T-helper 1 cell treated with Interleukin-12 subunit alpha and Interleukin-12 subunit beta and Interleukin-4 antibody, amounts not matched to agents 30 μg/mL and 1 μg/mL, for 36 hours (primary cell): ENCODE measurements around the gene HMX1.

ENCODE experiments used
- H3K27ac Mint-ChIP-seq: one replicate; pipeline ENCODE4 v1.8.0; 2021; ENCODE audit warnings: mild to moderate bottlenecking, mixed read lengths
- H3K27me3 Mint-ChIP-seq: one replicate; pipeline ENCODE4 v1.8.0; 2021; ENCODE audit warnings: low read depth, mixed read lengths
- H3K36me3 Mint-ChIP-seq: one replicate; pipeline ENCODE4 v1.8.0; 2021; ENCODE audit warnings: low read depth, mixed read lengths
- H3K4me1 Mint-ChIP-seq: one replicate; pipeline ENCODE4 v1.8.0; 2021; ENCODE audit warnings: low read depth, mixed read lengths
- H3K4me3 Mint-ChIP-seq: one replicate; pipeline ENCODE4 v1.8.0; 2021; ENCODE audit warnings: mild to moderate bottlenecking, moderate library complexity, mixed read lengths
- H3K9me3 Mint-ChIP-seq: one replicate; pipeline ENCODE4 v1.8.0; 2021; ENCODE audit warnings: mixed read lengths

Gene HMX1

DNA sequence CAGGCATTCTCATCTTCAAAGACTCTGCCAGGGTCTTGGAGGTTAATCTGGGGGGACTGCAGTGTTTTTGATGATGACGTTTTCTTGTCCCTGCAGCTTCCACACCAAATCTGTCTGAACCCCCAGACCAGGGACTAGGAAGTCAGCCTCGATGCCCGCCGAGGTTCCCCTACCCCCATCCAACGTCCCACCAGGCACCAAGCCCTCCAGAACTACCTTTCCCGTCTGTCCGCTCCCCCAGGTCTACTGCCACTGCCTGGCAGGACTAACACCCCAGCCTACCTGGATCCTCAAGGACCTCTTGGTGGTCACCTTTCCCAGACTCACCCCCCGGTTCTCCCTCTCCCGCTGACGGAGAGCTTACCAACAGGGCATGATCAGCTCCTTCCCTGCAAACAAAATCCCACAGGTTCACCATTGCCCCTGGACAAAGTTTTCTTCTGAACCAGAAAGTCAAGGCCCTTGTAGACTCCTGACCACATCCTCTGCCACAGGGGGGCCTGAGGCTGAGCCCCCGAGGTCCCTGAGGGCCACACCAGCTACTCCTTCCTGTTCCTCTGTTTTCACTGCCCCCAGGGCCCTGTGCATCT is 40.9 kb downstream of the HMX1 start:
- Mint-ChIP-seq H3K4me1 (no peaks in the 10 kb centered on the region), H3K27ac (no peak overlapping the region), H3K36me3 (no peaks in the 10 kb centered on the region), H3K4me3 (no peak overlapping the region), H3K27me3 (peaks cover 3% of the 10 kb centered on the region), H3K9me3 (no peaks in the 10 kb centered on the region)

DNA sequence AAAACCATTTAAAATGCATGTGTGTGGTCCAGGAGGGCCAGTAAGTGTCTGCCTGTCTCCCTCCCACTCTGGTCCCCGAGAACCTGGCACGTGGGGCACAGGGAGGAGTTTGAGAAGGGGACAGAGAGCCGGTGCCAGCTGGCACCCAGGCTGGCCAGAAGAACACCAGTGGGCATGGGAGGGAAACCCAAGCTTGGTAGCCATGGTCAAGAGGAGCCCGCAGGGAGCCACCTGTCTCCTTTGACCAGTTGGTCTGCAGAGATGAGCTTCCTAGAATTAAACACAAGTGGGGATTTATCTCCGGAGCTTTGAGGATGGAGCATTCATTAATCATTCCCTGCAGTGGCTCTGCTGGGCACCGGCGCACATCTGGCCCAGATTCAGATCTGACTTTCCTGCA is 41.6 kb downstream of the HMX1 start:
- no peak overlapping the region for H3K27ac Mint-ChIP-seq
- H3K9me3 Mint-ChIP-seq: no peaks in the 10 kb centered on the region
- H3K4me1 Mint-ChIP-seq: no peaks in the 10 kb centered on the region
- peaks cover 3% of the 10 kb centered on the region for H3K27me3 Mint-ChIP-seq
- no peaks in the 10 kb centered on the region for H3K36me3 Mint-ChIP-seq
- H3K4me3 Mint-ChIP-seq: no peak overlapping the region

DNA sequence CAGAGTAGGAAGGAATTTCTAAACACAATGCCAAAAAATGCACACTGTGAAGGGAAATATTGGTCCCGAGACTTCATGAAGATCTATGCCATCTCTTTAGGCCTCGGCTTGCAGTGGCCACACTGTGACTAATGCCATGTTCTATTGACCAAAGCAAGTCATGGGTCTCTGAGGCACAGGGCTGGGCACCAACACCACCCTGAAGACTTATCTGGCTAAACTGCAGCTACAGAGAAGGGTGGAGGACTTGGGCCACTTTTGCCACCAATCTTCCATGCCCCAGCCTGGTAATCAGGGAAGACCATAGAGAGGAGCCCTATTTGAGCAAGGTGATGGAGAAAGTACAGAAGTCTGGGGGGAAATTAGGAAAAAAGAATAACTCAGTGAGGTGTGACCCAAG is 42.1 kb downstream of the HMX1 start:
- Mint-ChIP-seq H3K4me1 (no peaks in the 10 kb centered on the region), H3K27ac (no peak overlapping the region), H3K27me3 (peaks cover 3% of the 10 kb centered on the region), H3K9me3 (no peaks in the 10 kb centered on the region), H3K4me3 (no peak overlapping the region), H3K36me3 (no peaks in the 10 kb centered on the region)

DNA sequence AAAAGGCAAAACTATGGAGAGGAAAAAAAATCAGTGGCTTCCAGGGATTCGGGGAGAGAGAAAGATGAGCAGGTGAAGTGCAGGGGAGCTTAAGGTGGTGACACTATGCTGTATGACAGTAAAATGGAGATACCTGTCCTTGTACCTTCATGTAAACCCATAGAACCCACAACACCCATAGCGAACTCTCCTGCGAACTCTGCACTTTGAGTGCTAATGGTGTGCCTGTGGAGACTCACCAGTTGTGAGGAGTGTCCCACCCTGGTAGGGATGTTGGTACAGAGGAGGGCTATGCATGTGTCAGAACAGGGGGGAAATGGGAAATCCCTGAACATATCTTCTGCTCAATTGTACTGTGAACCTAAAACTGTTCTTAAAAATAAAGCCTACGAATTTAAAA is 42.8 kb downstream of the HMX1 start:
- Mint-ChIP-seq H3K4me3 (no peak overlapping the region), H3K27me3 (peaks cover 5% of the 10 kb centered on the region), H3K36me3 (no peaks in the 10 kb centered on the region), H3K4me1 (no peaks in the 10 kb centered on the region), H3K27ac (no peak overlapping the region), H3K9me3 (no peaks in the 10 kb centered on the region)

- H3K9me3 Mint-ChIP-seq: no peaks in the 10 kb centered on the region
- no peaks in the 10 kb centered on the region for H3K36me3 Mint-ChIP-seq
- no peak overlapping the region for H3K4me3 Mint-ChIP-seq
These were observed 50.3 kb downstream of the HMX1 start for GRCh38 chr4:8821151-8821950.

GRCh38 chr4:8820178-8821102 is 51.2 kb downstream of the HMX1 start:
- Mint-ChIP-seq H3K9me3 (no peaks in the 10 kb centered on the region), H3K4me3 (no peak overlapping the region), H3K27me3 (peaks cover 4% of the 10 kb centered on the region), H3K36me3 (no peaks in the 10 kb centered on the region), H3K4me1 (no peaks in the 10 kb centered on the region), H3K27ac (no peak overlapping the region)

More at GRCh38 chr4:8821151-8821950, 50.3 kb downstream of the HMX1 start:
- Mint-ChIP-seq H3K27ac (no peak overlapping the region), H3K27me3 (peaks cover 7% of the 10 kb centered on the region), H3K4me1 (no peaks in the 10 kb centered on the region)

DNA sequence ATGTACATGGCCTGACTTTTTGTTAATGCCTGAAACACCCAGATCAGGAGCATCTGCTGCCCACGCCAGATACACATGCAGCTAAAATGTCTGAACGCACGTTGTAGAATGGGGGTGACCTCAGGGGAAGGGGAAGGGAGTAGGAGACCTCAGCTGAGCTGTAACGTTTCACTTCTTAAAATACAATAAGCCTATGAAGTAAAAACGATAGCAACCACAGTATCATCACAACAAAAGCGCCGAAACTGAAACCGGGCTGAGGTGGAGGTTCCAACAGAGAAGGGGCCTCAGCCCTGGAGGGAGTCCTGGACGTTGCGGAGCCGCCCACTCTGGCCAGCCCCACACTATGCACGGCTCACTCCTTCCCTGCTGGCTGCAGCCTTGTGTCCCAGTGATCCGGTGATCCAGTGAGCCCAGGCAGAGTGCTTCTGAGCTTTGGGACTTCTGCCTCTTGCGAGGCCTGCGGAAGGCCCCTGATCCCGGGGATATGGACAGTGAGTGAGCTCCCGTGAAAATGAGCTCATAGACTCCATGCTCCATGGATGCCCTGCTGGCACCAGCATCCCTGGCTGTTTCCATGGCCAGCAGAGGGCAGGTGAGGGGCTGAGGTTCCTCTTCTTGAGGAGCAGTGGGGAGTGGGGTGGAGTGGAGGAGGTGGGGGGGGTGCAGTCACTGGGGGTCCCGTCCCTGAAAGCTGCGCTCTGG is 52.0 kb downstream of the HMX1 start:
- Mint-ChIP-seq H3K4me1 (no peaks in the 10 kb centered on the region), H3K27ac (no peak overlapping the region), H3K27me3 (peaks cover 4% of the 10 kb centered on the region), H3K36me3 (no peaks in the 10 kb centered on the region), H3K9me3 (no peaks in the 10 kb centered on the region), H3K4me3 (no peak overlapping the region)

DNA sequence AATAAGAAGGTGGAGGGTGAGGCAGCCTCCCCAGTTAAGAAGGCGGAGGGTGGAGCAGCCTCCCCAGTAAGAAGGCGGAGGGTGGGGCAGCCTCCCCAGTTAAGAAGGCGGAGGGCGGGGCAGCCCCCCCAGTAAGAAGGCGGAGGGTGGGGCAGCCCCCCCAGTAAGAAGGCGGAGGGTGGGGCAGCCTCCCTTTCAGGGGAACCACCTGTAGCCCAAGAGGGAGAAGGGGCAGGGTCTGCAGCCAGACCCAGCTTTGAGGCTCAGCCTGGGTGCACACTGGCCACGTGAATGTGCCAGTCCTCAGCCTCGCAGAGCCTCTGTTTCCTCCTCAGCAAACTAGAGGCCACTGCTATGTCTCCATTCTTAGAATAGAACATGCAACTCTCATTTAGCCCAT is 52.6 kb downstream of the HMX1 start:
- peaks cover 4% of the 10 kb centered on the region for H3K27me3 Mint-ChIP-seq
- no peak overlapping the region for H3K27ac Mint-ChIP-seq
- no peak overlapping the region for H3K4me3 Mint-ChIP-seq
- H3K36me3 Mint-ChIP-seq: no peaks in the 10 kb centered on the region
- no peaks in the 10 kb centered on the region for H3K4me1 Mint-ChIP-seq
- H3K9me3 Mint-ChIP-seq: no peaks in the 10 kb centered on the region

GRCh38 chr4:8818063-8818881 is 53.4 kb downstream of the HMX1 start:
- Mint-ChIP-seq H3K9me3 (no peaks in the 10 kb centered on the region), H3K4me1 (no peaks in the 10 kb centered on the region), H3K27ac (no peak overlapping the region), H3K36me3 (no peaks in the 10 kb centered on the region), H3K4me3 (no peak overlapping the region), H3K27me3 (no peaks in the 10 kb centered on the region)

GRCh38 chr4:8817813-8818062 is 53.9 kb downstream of the HMX1 start:
- H3K4me1 Mint-ChIP-seq: no peaks in the 10 kb centered on the region
- no peak overlapping the region for H3K27ac Mint-ChIP-seq
- no peaks in the 10 kb centered on the region for H3K27me3 Mint-ChIP-seq
- no peaks in the 10 kb centered on the region for H3K36me3 Mint-ChIP-seq
- no peaks in the 10 kb centered on the region for H3K9me3 Mint-ChIP-seq
- H3K4me3 Mint-ChIP-seq: no peak overlapping the region

GRCh38 chr4:8817096-8817812 is 54.4 kb downstream of the HMX1 start:
- no peaks in the 10 kb centered on the region for H3K27me3 Mint-ChIP-seq
- H3K4me3 Mint-ChIP-seq: no peak overlapping the region

More at GRCh38 chr4:8817096-8817812, 54.4 kb downstream of the HMX1 start:
- Mint-ChIP-seq H3K36me3 (no peaks in the 10 kb centered on the region), H3K4me1 (no peaks in the 10 kb centered on the region), H3K9me3 (no peaks in the 10 kb centered on the region), H3K27ac (no peak overlapping the region)
